Measurements from ENCODE around the gene PAK5.

PAK5 gene

DNA sequence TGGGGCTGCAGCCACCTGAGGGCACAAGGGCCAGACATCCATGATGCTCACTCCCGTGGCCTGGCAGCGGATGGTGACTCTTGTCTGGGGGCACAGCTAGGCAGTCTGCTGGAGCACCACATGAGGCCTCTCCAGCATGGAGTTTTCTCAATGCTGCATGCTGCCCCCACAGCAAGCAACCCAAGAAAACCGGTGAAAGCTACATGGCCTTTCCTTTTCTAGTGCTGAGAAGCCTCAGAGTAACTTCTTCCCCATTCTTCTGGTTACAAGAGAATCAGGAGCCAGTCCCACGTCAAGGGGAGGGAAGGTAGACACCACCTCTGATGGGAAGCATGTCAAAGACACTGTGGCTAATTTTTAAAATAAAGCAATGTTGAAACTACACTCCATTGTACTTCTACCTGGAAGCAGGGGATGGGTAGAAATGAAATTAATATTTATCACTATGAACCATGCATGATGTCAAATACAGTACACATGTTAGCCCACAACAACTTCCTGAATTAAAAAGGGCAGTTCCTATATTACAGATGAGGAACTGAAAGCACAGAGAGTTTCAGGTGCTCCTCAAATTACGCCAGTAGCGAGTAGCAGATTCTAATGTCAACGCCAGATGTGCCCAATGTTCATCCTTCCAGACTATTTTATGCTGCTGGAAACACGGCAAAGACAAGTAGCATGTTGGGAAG, 223.0 kb downstream of the PAK5 start:
- DNase-seq, result no peak

DNA sequence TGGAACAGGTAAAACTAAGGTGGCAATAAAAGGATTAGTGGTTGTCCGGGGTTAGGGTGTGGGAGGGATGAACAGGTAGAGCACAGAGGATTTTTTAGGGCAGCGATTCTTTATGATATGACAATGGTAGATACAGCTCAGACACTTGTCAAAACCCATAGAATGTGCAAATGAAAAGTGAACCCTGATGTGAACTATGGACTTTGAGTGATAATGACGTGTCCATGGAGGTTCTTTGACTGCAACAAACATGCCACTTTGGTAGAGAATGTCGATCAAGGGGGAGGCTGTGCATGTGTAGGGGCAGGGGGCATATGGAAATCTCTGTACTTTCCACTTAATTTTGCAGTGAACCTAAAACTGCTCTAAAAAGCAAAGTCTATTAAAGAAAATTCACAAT, 223.8 kb downstream of the PAK5 start:
- no peak for DNase-seq

DNA sequence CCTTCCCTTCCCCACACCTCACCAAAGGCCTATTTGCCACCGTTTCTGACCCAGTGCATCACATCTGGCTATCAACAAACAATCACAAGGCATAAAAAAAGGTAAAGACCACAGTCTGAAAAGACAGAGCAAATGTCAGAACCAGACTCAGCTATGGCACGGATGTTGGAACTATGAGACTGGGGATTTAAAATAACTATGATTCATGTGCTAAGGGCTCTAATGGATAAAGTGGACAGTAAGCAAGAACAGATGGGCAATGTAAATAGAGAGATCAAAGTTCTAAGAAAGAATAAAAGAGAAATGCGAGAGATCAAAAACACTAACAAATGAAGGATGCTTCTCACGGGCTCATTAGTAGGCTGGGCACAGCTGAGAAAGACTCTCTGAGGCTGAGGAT, 225.0 kb downstream of the PAK5 start:
- no peak for DNase-seq

GRCh38 chr20:9611921-9612320, 227.0 kb downstream of the PAK5 start:
- no peak for DNase-seq

DNA sequence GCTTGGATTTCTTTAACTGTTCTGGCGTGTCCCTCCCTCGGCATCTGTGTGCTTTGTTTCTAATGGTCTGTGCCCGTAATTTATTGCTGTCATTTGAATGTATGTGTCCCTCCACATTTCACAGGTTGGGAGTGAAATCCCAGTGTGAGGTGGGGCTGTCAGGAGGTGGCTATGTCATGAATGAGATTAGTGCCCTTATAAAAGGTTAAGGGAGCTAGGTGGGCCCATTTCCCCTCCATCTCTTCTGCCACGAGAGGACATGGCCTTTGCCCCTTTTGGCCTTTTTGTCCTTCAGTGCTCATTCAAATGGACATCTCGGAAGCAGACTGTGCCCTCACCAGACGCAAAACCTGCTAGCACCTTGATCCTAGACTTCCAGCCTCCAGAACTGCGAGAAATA, 228.2 kb downstream of the PAK5 start:
- no peak for DNase-seq

DNA sequence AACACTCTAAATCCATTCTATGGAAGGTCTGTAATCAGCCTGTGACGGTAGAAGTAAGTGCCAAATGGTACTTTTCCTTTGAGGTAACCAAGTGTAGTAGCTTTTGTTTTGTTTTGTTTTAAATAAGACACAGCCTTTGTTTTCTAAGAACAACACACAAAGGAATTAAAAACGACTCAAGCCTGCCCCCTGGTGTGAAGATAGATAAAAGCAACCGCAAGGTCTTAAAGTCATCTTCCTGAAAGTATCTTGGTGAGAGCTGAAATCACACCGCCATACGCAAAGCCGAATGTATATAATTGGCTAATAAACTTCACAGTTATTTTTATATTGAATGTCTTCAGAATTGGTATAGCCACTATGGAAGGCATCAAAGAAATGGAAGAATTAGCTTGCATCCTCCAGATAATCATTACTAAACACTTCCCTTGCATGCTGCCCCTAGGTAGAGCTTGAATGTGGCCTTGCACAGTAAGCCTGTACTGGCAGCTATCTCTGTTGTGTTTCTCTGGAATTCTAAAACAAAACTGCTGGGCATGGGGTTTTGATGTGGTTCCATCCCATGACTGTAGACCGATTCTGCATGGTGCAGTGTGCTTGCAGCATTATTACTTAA, 228.9 kb downstream of the PAK5 start:
- DNase-seq, result no peak

- no peak for DNase-seq
Measured at GRCh38 chr20:9608639-9609340, 230.1 kb downstream of the PAK5 start.

DNA sequence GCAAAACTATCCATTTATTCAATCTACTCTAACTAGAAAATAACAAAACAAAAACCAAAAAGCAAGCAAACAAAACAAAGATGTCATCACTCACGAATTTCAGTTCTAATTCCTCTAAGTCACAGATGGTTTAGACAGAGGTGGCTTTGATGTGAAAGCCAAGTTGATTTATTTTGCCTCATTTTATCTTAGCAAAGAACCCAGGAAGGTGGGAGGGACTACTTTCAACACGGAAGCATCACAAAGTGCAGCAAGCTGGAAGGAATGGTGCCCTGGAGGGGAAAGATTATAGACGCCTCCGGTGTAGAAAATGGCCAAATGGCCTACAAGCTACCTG, 236.1 kb downstream of the PAK5 start:
- no peak for DNase-seq

GRCh38 chr20:9600562-9600961, 238.3 kb downstream of the PAK5 start:
- no peak for DNase-seq

GRCh38 chr20:9597547-9597946, 241.3 kb downstream of the PAK5 start:
- DNase-seq, result no peak

DNA sequence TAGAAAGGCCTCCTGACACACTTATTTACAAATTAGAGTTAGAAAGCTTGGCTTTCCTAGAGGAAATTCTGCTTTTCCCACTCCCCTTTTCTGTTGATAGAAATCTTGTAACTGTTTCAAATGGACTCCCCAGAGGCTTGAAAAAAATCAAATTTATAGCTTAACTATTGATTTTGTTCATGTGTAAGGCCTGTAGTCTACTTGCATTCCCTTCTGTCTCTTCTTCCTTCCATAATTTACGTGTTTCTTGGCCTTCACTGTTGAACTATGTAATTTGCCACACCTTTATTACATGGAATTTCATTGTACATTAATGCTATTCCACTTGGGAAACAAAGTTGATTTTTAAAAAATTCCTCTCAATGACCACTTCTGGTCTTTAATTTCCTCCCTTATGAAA, 243.1 kb downstream of the PAK5 start:
- DNase-seq, result no peak

DNA sequence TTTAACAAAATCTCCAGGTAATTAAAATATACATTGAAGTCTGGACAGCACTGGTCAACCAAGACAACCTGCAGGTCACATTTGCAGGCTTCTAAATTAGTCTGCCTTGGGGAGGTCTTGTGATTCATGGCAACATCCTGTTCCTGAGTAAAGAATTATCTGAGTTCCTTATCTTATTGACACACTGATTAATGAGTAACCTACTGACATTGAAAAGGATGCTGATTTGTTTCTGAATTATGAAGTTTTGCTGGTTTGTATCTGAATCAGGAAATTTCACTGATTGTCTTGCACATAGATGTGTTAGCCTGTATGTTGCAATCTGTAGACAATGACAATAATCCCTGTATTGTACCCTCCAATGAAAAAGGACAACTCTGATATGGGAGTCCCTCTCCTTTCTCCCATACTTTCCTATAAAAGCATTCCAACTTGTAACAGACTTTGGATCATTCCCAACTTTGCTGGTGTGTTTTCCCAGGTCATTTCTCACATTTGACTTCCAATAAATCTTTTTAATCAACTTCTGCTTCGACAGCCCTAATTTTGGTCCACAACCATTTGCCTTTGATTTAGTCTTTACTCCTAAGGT, 244.5 kb downstream of the PAK5 start:
- no peak for DNase-seq

GRCh38 chr20:9592419-9592818, 246.5 kb downstream of the PAK5 start:
- no peak for DNase-seq

- no peak for DNase-seq
Measured at GRCh38 chr20:9591080-9591479, 247.8 kb downstream of the PAK5 start.

GRCh38 chr20:9590189-9590588, 248.7 kb downstream of the PAK5 start:
- no peak for DNase-seq

DNA sequence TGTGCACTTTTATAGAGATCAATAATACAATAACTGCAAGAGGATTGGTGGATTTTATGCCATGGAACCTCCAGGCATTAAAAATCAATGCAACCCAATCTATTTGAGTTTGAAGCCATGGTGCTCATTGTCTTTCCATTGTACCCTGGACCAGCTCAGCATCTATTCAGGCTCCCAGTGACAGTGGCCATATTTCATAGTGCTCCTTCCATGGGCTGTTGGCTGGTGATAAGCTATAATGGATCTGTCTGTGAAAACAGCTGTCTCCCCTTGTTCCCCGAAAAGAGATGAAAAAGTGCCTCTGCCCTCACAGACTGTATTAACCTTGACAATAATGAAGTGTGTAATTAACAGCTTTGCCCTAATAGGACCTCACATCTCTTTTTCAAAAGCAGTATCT, 250.2 kb downstream of the PAK5 start:
- no peak for DNase-seq

GRCh38 chr20:9583151-9583550, 255.7 kb downstream of the PAK5 start:
- DNase-seq, result no peak

DNA sequence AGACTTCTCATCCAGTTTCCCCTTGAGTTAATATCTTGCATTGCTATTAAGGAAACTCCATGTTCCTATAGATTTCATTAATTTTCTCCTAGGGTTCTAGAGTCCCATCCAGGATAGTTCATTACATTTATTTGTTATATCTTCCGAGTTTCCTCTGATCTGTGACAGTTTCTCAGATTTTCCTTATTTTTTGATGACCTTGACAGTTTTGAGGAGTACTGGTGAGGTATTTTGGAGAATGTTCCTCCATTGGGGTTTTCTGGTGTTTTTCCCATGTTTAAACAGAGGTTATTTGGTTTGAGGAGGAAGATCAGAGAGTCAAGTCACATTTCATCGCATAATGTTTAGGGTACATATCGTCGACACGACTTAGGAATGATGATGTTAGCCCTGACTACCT, 256.7 kb downstream of the PAK5 start:
- DNase-seq, result no peak

GRCh38 chr20:9581509-9581908, 257.4 kb downstream of the PAK5 start:
- DNase-seq, result no peak

DNA sequence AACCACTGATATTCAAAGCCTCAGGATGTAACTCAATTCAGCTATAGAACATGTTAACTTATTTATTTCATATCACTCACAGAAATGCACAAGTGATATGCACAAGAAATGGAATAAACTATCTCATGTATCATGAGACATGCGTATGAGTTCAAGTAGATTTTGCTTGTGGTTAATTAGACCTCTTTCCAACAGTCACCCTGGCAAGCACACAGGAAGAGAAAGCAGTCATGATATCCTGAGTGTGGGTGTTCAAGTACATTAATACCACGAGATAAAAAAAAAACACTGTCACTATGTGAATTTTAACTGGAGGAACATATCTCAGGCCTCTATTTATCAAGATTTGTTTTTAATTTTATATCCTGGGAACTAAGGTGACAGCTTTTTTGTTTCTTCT, 260.3 kb downstream of the PAK5 start:
- DNase-seq, result no peak

DNA sequence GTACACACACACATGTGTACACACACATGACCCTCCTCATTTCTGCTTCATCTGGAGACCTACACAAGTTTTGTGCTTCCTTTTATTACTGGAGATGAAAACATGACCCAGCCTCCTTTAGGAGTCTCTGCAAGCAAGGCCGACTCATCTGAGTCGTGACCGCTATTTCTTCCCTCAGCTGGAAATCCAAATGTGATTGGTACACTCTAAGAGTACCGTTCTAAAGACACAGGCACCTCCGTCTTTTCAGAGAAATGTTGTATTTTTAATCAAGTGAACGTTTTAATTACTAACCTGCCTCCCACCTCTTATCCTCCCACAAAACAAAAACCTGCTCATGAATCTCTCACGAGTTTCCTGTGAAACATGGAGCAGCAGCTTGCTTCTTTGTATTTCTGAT, 261.5 kb downstream of the PAK5 start:
- DNase-seq, result no peak

DNA sequence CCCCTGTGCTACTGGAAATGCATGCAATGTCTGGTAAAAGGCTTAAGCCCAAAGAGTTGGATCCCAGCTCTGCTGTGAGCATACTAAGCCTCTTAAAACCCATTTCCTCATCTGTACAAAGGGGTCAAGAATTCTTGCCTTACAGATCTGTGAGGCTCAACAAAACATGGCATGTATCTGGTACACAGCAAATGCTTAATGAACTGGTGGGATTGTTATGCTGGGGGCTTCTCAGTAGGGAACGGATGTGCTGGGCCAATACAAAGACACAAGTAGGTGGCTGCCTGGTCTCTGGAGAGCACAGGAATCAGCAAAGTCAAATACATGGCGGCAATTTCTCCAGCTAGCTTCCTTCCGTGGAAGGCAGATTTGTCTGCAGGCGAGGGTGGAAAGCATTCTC, 262.2 kb downstream of the PAK5 start:
- DNase-seq, result no peak

- no peak for DNase-seq
Measured at GRCh38 chr20:9575836-9576235, 263.0 kb downstream of the PAK5 start.

DNA sequence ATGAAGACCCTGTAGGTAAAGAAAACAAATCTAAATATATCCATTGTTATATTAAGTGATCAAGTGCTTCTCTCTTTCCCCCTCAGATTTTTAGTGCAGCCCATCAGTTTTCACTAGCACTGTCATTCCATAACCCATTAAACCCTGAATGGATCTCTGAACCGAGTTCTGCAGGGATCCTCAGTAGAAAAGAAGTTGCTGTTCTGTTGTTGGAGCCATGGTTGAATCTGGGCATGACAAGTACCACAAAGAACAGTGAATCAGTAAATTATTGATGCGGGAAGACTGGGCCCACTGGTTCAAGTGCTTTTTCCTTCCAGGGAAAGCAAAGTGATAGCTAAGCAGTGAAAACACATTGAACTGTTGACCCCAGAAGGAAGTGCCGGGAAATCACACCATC, 264.1 kb downstream of the PAK5 start:
- no peak for DNase-seq
